ENCODE data around the gene SGCA.

SGCA gene

GRCh38 chr17:50182783-50183420 lies 17.1 kb downstream of the SGCA start:
- no peak for DNase-seq (ENCODE audit: low read depth)

GRCh38 chr17:50183421-50183994 lies 17.7 kb downstream of the SGCA start:
- no peak for DNase-seq (ENCODE audit: low read depth)

- DNase-seq (ENCODE audit: low read depth) = no peak
These were observed 18.3 kb downstream of the SGCA start for GRCh38 chr17:50184064-50184463.

- DNase-seq (ENCODE audit: low read depth) = no peak
These were observed 19.0 kb downstream of the SGCA start for GRCh38 chr17:50184611-50185398.

- DNase-seq (ENCODE audit: low read depth) = no peak
These were observed 20.0 kb downstream of the SGCA start for GRCh38 chr17:50185631-50186471.

GRCh38 chr17:50186661-50187393 lies 21.0 kb downstream of the SGCA start:
- DNase-seq (ENCODE audit: low read depth) = no peak

- DNase-seq (ENCODE audit: low read depth) = no peak
These were observed 21.6 kb downstream of the SGCA start for GRCh38 chr17:50187394-50187725.

GRCh38 chr17:50187751-50188530 lies 22.1 kb downstream of the SGCA start:
- no peak for DNase-seq (ENCODE audit: low read depth)

- no peak for DNase-seq (ENCODE audit: low read depth)
These were observed 22.7 kb downstream of the SGCA start for GRCh38 chr17:50188531-50188920.

GRCh38 chr17:50188921-50189549 lies 23.2 kb downstream of the SGCA start:
- no peak for DNase-seq (ENCODE audit: low read depth)

GRCh38 chr17:50189550-50190292 lies 23.9 kb downstream of the SGCA start:
- DNase-seq (ENCODE audit: low read depth) = no peak

GRCh38 chr17:50190293-50190602 lies 24.4 kb downstream of the SGCA start:
- DNase-seq (ENCODE audit: low read depth) = no peak

GRCh38 chr17:50190603-50191358 lies 25.0 kb downstream of the SGCA start:
- no peak for DNase-seq (ENCODE audit: low read depth)

- no peak for DNase-seq (ENCODE audit: low read depth)
These were observed 25.7 kb downstream of the SGCA start for GRCh38 chr17:50191359-50192143.

GRCh38 chr17:50192144-50192617 lies 26.4 kb downstream of the SGCA start:
- no peak for DNase-seq (ENCODE audit: low read depth)

GRCh38 chr17:50192618-50193291 lies 26.9 kb downstream of the SGCA start:
- DNase-seq (ENCODE audit: low read depth) = no peak

GRCh38 chr17:50194140-50194933 lies 28.5 kb downstream of the SGCA start:
- no peak for DNase-seq (ENCODE audit: low read depth)

All from HS-5 (cell line).